H1 (cell line): Measurements from ENCODE around the gene DRAM1. TPM values are rescaled to one million over a fixed set of nuclear protein-coding genes. Genes with fewer than 3 reads are reported as not detected.

Source experiments
- CTCF ChIA-PET: fragments of 300-600 bp; sonication (Branson Sonifier 250); formaldehyde crosslinking; loops from one replicate; lab custom pipeline; 2021; ENCODE audit not compliant: partially characterized antibody; lab: Charles Lee
- POLR2A ChIA-PET: fragments of 300-600 bp; sonication (Branson Sonifier 250); formaldehyde crosslinking; loops from one replicate; lab custom pipeline; 2021; ENCODE audit warnings: inconsistent platforms; ENCODE audit not compliant: partially characterized antibody; lab: Charles Lee
- DNase-seq, 2 experiments: peaks; one replicate each; pipeline versions ENCODE4 v3.0.0 to v3.0.0-alpha.2; 2010 to 2022; ENCODE audit warnings: low spot score in 2 of 2, low read depth in 1 of 2, mixed read lengths in 1 of 2
- FAIRE-seq: peaks from 2 replicates; lab custom pipeline; 2011; peaks lifted over from hg19 to GRCh38; lab: Jason Lieb, UNC
- H2AFZ ChIP-seq: 2 replicates; pipeline ENCODE4 v1.8.1; 2012; ENCODE audit warnings: low read length, inconsistent platforms
- H2AK5ac ChIP-seq: 2 replicates; pipeline ENCODE4 v1.6.1; 2013; ENCODE audit warnings: low read depth, low read length
- H2BK120ac ChIP-seq: replicated peaks from 2 replicates; pipeline ENCODE3; 2013; ENCODE audit warnings: low read depth, low read length, inconsistent platforms
- H2BK12ac ChIP-seq: 2 replicates; pipeline ENCODE4 v1.6.1; 2013; ENCODE audit warnings: low read depth, low read length
- H2BK15ac ChIP-seq: 2 replicates; pipeline ENCODE4 v1.6.1; 2013; ENCODE audit warnings: low read length
- H2BK20ac ChIP-seq: 2 replicates; pipeline ENCODE4 v1.6.1; 2013; ENCODE audit warnings: low read length
- H2BK5ac ChIP-seq: 2 replicates; pipeline ENCODE4 v1.6.1; 2013; ENCODE audit warnings: low read depth, low read length
- H3K14ac ChIP-seq: 2 replicates; pipeline ENCODE4 v1.6.1; 2013; ENCODE audit warnings: inconsistent platforms; ENCODE audit not compliant: insufficient read length
- H3K18ac ChIP-seq: 2 replicates; pipeline ENCODE4 v1.6.1; 2013; ENCODE audit warnings: low read length; ENCODE audit errors: extremely low read depth
- H3K23ac ChIP-seq: 2 replicates; pipeline ENCODE4 v1.6.1; 2013; ENCODE audit warnings: inconsistent platforms; ENCODE audit not compliant: insufficient read length
- H3K23me2 ChIP-seq: 2 replicates; pipeline ENCODE4 v1.6.1; 2013; ENCODE audit warnings: low read depth, low read length
- H3K27ac ChIP-seq: 2 replicates; pipeline ENCODE4 v1.6.1; 2011; ENCODE audit warnings: low read depth, low read length, inconsistent platforms
- H3K27me3 ChIP-seq, 4 experiments: replicated peaks in 1 of 4; 1 replicate in 1 of 4; 2 replicates in 3 of 4; pipeline versions ENCODE4 v1.6.1 to v1.8.1; 2011 to 2013; ENCODE audit warnings: low read length in 3 of 4, mild to moderate bottlenecking in 3 of 4, inconsistent platforms in 2 of 4, mixed read lengths in 2 of 4, moderate library complexity in 1 of 4; ENCODE audit not compliant: control insufficient read depth in 3 of 4, insufficient read depth in 3 of 4; ENCODE audit errors: extremely low read depth in 1 of 4
- H3K36me3 ChIP-seq, 4 experiments: 2 replicates each; pipeline versions ENCODE4 v1.6.1 to v1.8.1; 2011 to 2013; ENCODE audit warnings: mild to moderate bottlenecking in 4 of 4, low read length in 3 of 4, moderate library complexity in 2 of 4, control low read depth in 1 of 4, inconsistent platforms in 1 of 4; ENCODE audit not compliant: insufficient read depth in 4 of 4, control insufficient read depth in 2 of 4
- H3K4ac ChIP-seq: replicated peaks from 2 replicates; pipeline ENCODE3; 2013; ENCODE audit warnings: low read length, low read depth, mixed read lengths, inconsistent platforms; ENCODE audit not compliant: insufficient read length
- H3K4me1 ChIP-seq, 4 experiments: replicated peaks in 1 of 4; 1 replicate in 1 of 4; 2 replicates in 3 of 4; pipeline versions ENCODE4 v1.6.1 to v1.8.1; 2011 to 2013; ENCODE audit warnings: low read length in 3 of 4, inconsistent platforms in 2 of 4, mixed read lengths in 1 of 4; ENCODE audit not compliant: insufficient read depth in 4 of 4, control insufficient read depth in 3 of 4
- H3K4me2 ChIP-seq, 2 experiments: 2 replicates each; pipeline versions ENCODE4 v1.6.1 to v1.8.1; 2011 to 2013; ENCODE audit warnings: low read depth in 2 of 2, low read length in 2 of 2, control low read depth in 1 of 2, inconsistent platforms in 1 of 2, mild to moderate bottlenecking in 1 of 2; ENCODE audit not compliant: insufficient read depth in 1 of 2
- H3K4me3 ChIP-seq, 4 experiments: fragments of 200-600, 300-600 bp in 1 of 4; sonication (generic), shearing (Covaris generic), sonication (Bioruptor Twin) in 1 of 4; 2 replicates each; pipeline versions ENCODE4 v1.5.1 to v1.8.1; 2011 to 2016; ENCODE audit warnings: low read length in 4 of 4, low read depth in 3 of 4, control low read depth in 2 of 4, inconsistent platforms in 2 of 4, mild to moderate bottlenecking in 2 of 4, mixed read lengths in 1 of 4, moderate library complexity in 1 of 4; ENCODE audit not compliant: insufficient read depth in 2 of 4; ENCODE audit errors: extremely low read depth in 1 of 4
- H3K56ac ChIP-seq: replicated peaks from 2 replicates; pipeline ENCODE3; 2013; ENCODE audit warnings: low read depth, mild to moderate bottlenecking, mixed read lengths, low read length, inconsistent platforms; ENCODE audit not compliant: insufficient read length
- H3K79me1 ChIP-seq: 2 replicates; pipeline ENCODE4 v1.6.1; 2013; ENCODE audit warnings: low read depth, low read length, control low read depth
- H3K79me2 ChIP-seq, 2 experiments: 2 replicates each; pipeline versions ENCODE4 v1.6.1 to v1.8.1; 2012 to 2013; ENCODE audit warnings: low read length in 2 of 2, mild to moderate bottlenecking in 2 of 2, inconsistent platforms in 1 of 2; ENCODE audit not compliant: insufficient read depth in 2 of 2, control insufficient read depth in 1 of 2
- H3K9ac ChIP-seq, 4 experiments: replicated peaks in 1 of 4; 1 replicate in 1 of 4; 2 replicates in 3 of 4; pipeline versions ENCODE4 v1.6.1 to v1.8.1; 2011 to 2013; ENCODE audit warnings: low read depth in 3 of 4, low read length in 3 of 4, control low read depth in 2 of 4, mild to moderate bottlenecking in 2 of 4, moderate library complexity in 2 of 4, inconsistent platforms in 1 of 4; ENCODE audit errors: extremely low read depth in 1 of 4
- H3K9me3 ChIP-seq, 2 experiments: 2 replicates each; pipeline versions ENCODE4 v1.6.1 to v1.8.1; 2012 to 2013; ENCODE audit warnings: mild to moderate bottlenecking in 2 of 2, moderate library complexity in 2 of 2, control low read depth in 1 of 2, inconsistent platforms in 1 of 2, low read depth in 1 of 2, low read length in 1 of 2, mixed read lengths in 1 of 2; ENCODE audit not compliant: insufficient read depth in 2 of 2
- H4K20me1 ChIP-seq, 2 experiments: replicated peaks in 1 of 2; 2 replicates each; pipeline versions ENCODE3 to v1.8.1; 2011 to 2013; ENCODE audit warnings: inconsistent platforms in 2 of 2, low read length in 2 of 2, mild to moderate bottlenecking in 1 of 2; ENCODE audit not compliant: insufficient read depth in 2 of 2, control insufficient read depth in 1 of 2
- H4K5ac ChIP-seq: 2 replicates; pipeline ENCODE4 v1.6.1; 2013; ENCODE audit warnings: low read length, low read depth, mixed read lengths, inconsistent platforms; ENCODE audit not compliant: insufficient read length
- H4K8ac ChIP-seq: 2 replicates; pipeline ENCODE4 v1.8.0; 2013; ENCODE audit warnings: mild to moderate bottlenecking, moderate library complexity, low read length, inconsistent platforms; ENCODE audit not compliant: insufficient read depth; ENCODE audit errors: extremely low read depth
- H4K91ac ChIP-seq: replicated peaks from 2 replicates; pipeline ENCODE3; 2013; ENCODE audit warnings: low read length, mixed read lengths, inconsistent platforms; ENCODE audit not compliant: insufficient read length
- CEBPB ChIP-seq: IDR thresholded peaks from 2 replicates; pipeline ENCODE4 v1.6.1; 2012; ENCODE audit warnings: low read depth, low read length
- CREB1 ChIP-seq: IDR thresholded peaks from 2 replicates; pipeline ENCODE4 v1.6.1; 2012; ENCODE audit warnings: inconsistent platforms
- FOSL1 ChIP-seq: IDR thresholded peaks from 2 replicates; pipeline ENCODE4 v1.6.1; 2011; ENCODE audit warnings: mild to moderate bottlenecking, low read depth, low read length, moderate library complexity; ENCODE audit not compliant: insufficient read depth
- JUND ChIP-seq: IDR thresholded peaks from 2 replicates; pipeline ENCODE4 v1.6.1; 2011; ENCODE audit warnings: mild to moderate bottlenecking, improper control_type of control experiment, low read length
- POU5F1 ChIP-seq: IDR thresholded peaks from 2 replicates; pipeline ENCODE4 v1.6.1; 2011; ENCODE audit warnings: low read depth, mild to moderate bottlenecking, low read length, moderate library complexity
- RBBP5 ChIP-seq: IDR thresholded peaks from 2 replicates; pipeline ENCODE4 v1.7.1; 2012; ENCODE audit warnings: low read depth, mild to moderate bottlenecking, inconsistent platforms, low read length, moderate library complexity, borderline replicate concordance
- SAP30 ChIP-seq: fragments of 300-600 bp; sonication (generic); IDR thresholded peaks from 2 replicates; pipeline ENCODE4 v1.7.1; 2012; ENCODE audit warnings: low read length, moderate library complexity, mild to moderate bottlenecking, inconsistent platforms; ENCODE audit not compliant: insufficient read depth, insufficient replicate concordance
- SP1 ChIP-seq: IDR thresholded peaks from 2 replicates; pipeline ENCODE4 v1.6.1; 2011; ENCODE audit warnings: low read depth, low read length
- TAF7 ChIP-seq: optimal IDR thresholded peaks from 2 replicates; pipeline ENCODE3; 2011; ENCODE audit warnings: low read depth, mild to moderate bottlenecking, inconsistent platforms, low read length, moderate library complexity, borderline replicate concordance
- WGBS, 2 experiments: shearing (Covaris generic) in 1 of 2; methylation state at CpG; one replicate each; pipeline versions ENCODE4 v1.1.6 to v1.1.7; 2013 to 2015; ENCODE audit warnings: low lambda C conversion rate in 2 of 2, mixed read lengths in 2 of 2, inconsistent platforms in 1 of 2, low coverage in 1 of 2, missing lambda C conversion rate in 1 of 2; ENCODE audit not compliant: insufficient replicate concordance in 2 of 2, insufficient coverage in 1 of 2, insufficient read length in 1 of 2; ENCODE audit errors: extremely low coverage in 1 of 2, missing lambda C conversion rate in 1 of 2; 5-methylcytosine and 5-hydroxymethylcytosine counted together
- polyA plus RNA-seq, 7 experiments: library from polyadenylated mRNA; depleted of rRNA in 3 of 7; stranded (reverse) in 5 of 7; unstranded in 2 of 7; fragments of >200 nt in 5 of 7; fragments of 200-250 nt in 2 of 7; gene quantifications; 1 replicate in 5 of 7; 2 replicates in 1 of 7; 4 replicates in 1 of 7; pipeline versions ENCODE4 v1.2.1 to v1.2.3, GENCODE V29; 2011 to 2013; ENCODE audit warnings: missing spikeins in 2 of 7, mixed read lengths in 2 of 7
- total RNA-seq: library from RNA; stranded (reverse); fragmentation: NEBNext Ultra II Directional; extraction: Animal tissue kit (Norgen Biotek cat#: 25700); gene quantifications from 2 replicates; pipeline ENCODE4 v1.2.1, GENCODE V29; 2021
- TF ChIP-seq, protein P1 (sequence below), 3 experiments: IDR thresholded peaks; 1 replicate in 2 of 3; 2 replicates in 1 of 3; pipeline versions ENCODE4 v1.5.1 to v1.6.1; 2011; ENCODE audit warnings: low read length in 3 of 3, mild to moderate bottlenecking in 3 of 3, inconsistent platforms in 2 of 3, low read depth in 1 of 3, moderate library complexity in 1 of 3; ENCODE audit not compliant: insufficient read depth in 1 of 3; ENCODE audit errors: control extremely low read depth in 1 of 3
- TF ChIP-seq, protein P2 (sequence below): IDR thresholded peaks from 2 replicates; pipeline ENCODE4 v1.6.1; 2012; ENCODE audit warnings: inconsistent platforms

DRAM1 gene
- total and polyA plus RNA-seq, 2 of the 8 experiments (the other 6 are each of a cell fraction or from before 2014, with no cell fraction given) = 4.6 to 6.2 TPM

DNA sequence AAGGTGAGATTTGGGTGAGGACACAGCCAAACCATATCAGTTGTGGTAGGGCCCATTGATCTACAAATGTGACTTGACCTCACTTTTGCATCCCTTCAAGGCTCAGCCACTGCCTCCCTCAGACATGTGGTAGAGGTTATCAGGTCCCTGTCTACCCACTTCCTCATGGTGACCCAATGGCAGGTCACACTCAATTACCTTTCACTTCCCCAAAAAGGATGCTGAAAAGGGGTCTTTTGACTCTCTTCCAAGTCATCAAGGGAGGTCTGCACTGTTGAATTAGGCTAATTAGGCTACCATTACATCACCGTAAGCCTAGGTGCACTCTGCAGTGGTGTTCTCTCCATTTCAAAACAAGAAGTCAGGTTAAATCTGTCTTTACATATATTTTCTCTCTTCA lies 22.6 kb upstream of the DRAM1 start:
- Histone ChIP-seq H3K23ac (no peak overlapping the region), H2BK12ac (peak overlapping the region; percentile 75; the same call in 1 of the 2 replicates), H4K91ac (no peak overlapping the region), H2BK15ac (no peak overlapping the region), H3K4me1 (no peaks in the 10 kb centered on the region), H3K56ac (no peak overlapping the region), H3K4me3 (no peak overlapping the region), H3K23me2 (no peaks in the 10 kb centered on the region), H3K4me2 (no peak overlapping the region), H3K27me3 (no peaks in the 10 kb centered on the region), H2AK5ac (0 out of 2 replicates have a peak overlapping the region, but pooled peaks have one; percentile 24), H3K36me3 (no peaks in the 10 kb centered on the region), H2AFZ (peak overlapping the region; percentile 94), H3K9ac (no peak overlapping the region), H2BK120ac (no peak overlapping the region), H3K27ac (no peak overlapping the region), H3K79me1 (no peaks in the 10 kb centered on the region), H4K8ac (no peak overlapping the region), H3K14ac (no peak overlapping the region), H3K4ac (no peak overlapping the region), H4K20me1 (no peaks in the 10 kb centered on the region), H2BK20ac (no peak overlapping the region), H4K5ac (no peak overlapping the region), H3K18ac (no peak overlapping the region), H3K9me3 (no peaks in the 10 kb centered on the region), H3K79me2 (no peaks in the 10 kb centered on the region), H2BK5ac (no peak overlapping the region)
- FAIRE-seq (no peak), DNase-seq (no peak)
- POLR2A ChIA-PET = no interaction called here
- WGBS, 2 experiments = 95% methylated on average over 1 of the region's 1 CpG; no CpG with 5 or more reads in 1 of the 2 experiments
- CTCF ChIA-PET = interaction anchor here (0.6 to 2.0 kb wide), 6 partner anchors 10 to 81 kb away, joined by 3 to 10 read pairs (median 3); no protein-coding TSS in a partner anchor
- TF ChIP-seq RBBP5 (no peak), SP1 (no peak), FOSL1 (no peak), CEBPB (no peak), TAF7 (no peak), SAP30 (no peak), POU5F1 (no peak), CREB1 (no peak), JUND (no peak)
- TF ChIP-seq, protein P1, sequence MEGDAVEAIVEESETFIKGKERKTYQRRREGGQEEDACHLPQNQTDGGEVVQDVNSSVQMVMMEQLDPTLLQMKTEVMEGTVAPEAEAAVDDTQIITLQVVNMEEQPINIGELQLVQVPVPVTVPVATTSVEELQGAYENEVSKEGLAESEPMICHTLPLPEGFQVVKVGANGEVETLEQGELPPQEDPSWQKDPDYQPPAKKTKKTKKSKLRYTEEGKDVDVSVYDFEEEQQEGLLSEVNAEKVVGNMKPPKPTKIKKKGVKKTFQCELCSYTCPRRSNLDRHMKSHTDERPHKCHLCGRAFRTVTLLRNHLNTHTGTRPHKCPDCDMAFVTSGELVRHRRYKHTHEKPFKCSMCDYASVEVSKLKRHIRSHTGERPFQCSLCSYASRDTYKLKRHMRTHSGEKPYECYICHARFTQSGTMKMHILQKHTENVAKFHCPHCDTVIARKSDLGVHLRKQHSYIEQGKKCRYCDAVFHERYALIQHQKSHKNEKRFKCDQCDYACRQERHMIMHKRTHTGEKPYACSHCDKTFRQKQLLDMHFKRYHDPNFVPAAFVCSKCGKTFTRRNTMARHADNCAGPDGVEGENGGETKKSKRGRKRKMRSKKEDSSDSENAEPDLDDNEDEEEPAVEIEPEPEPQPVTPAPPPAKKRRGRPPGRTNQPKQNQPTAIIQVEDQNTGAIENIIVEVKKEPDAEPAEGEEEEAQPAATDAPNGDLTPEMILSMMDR (IDR thresholded peaks at IDR 0.05; ENCODE audit: control extremely low read depth in 1 of 3, insufficient read depth in 1 of 3, low read depth in 1 of 3, low read length in 3 of 3) = no peak
- TF ChIP-seq, protein P2, sequence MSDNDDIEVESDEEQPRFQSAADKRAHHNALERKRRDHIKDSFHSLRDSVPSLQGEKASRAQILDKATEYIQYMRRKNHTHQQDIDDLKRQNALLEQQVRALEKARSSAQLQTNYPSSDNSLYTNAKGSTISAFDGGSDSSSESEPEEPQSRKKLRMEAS = no peak
